GM12878 (cell line): ENCODE results near the gene NPB. TPM values are rescaled to one million over a fixed set of nuclear protein-coding genes. Genes with fewer than 3 reads are reported as not detected.
A peak's percentile ranks its signal among the peaks of the same experiment; 100 is the strongest.

Source experiments
- ATF3 ChIP-seq: IDR thresholded peaks from 2 replicates; pipeline ENCODE4 v1.6.1; 2011; ENCODE audit warnings: low read depth, mild to moderate bottlenecking, low read length, moderate library complexity, borderline replicate concordance; ENCODE audit errors: extremely low read depth
- BCL11A ChIP-seq: IDR thresholded peaks from 2 replicates; pipeline ENCODE4 v1.6.1; 2011; ENCODE audit warnings: low read depth, low read length
- GABPA ChIP-seq: IDR thresholded peaks from 2 replicates; pipeline ENCODE4 v1.6.1; 2014; ENCODE audit warnings: antibody characterized with exemption, low read depth, mild to moderate bottlenecking, inconsistent platforms
- IKZF2 ChIP-seq, 2 experiments: fragments of 450-650 bp; IDR thresholded peaks; 2 replicates each; pipeline ENCODE4 v1.6.1; 2017; ENCODE audit warnings: mild to moderate bottlenecking in 2 of 2, moderate library complexity in 2 of 2
- IRF3 ChIP-seq: fragments of 450-650 bp; IDR thresholded peaks from 2 replicates; pipeline ENCODE4 v1.6.1; 2014; ENCODE audit warnings: mild to moderate bottlenecking
- JUND ChIP-seq: IDR thresholded peaks from 2 replicates; pipeline ENCODE4 v1.6.1; 2012; ENCODE audit warnings: low read depth, mild to moderate bottlenecking, low read length, improper control_type of control experiment, moderate library complexity
- KLF5 ChIP-seq: fragments of 450-650 bp; IDR thresholded peaks from 2 replicates; pipeline ENCODE4 v1.6.1; 2014; ENCODE audit warnings: mild to moderate bottlenecking; ENCODE audit not compliant: partially characterized antibody
- MTA2 ChIP-seq: fragments of 450-650 bp; IDR thresholded peaks from 2 replicates; pipeline ENCODE4 v1.6.1; 2016; ENCODE audit warnings: low read depth, mild to moderate bottlenecking, moderate library complexity
- MXI1 ChIP-seq: fragments of 150-350 bp; IDR thresholded peaks from 2 replicates; pipeline ENCODE4 v1.6.1; 2011; ENCODE audit warnings: low read depth, mild to moderate bottlenecking, inconsistent platforms, low read length, improper control_type of control experiment
- RUNX3 ChIP-seq: IDR thresholded peaks from 2 replicates; pipeline ENCODE4 v1.6.1; 2012; ENCODE audit warnings: low read length, inconsistent platforms
- SIX5 ChIP-seq: IDR thresholded peaks from 2 replicates; pipeline ENCODE4 v1.6.1; 2011; ENCODE audit warnings: mild to moderate bottlenecking, low read depth, low read length, moderate library complexity; ENCODE audit not compliant: severe bottlenecking
- SMAD5 ChIP-seq: IDR thresholded peaks from 2 replicates; pipeline ENCODE4 v1.6.1; 2016; ENCODE audit warnings: antibody characterized with exemption, low read depth
- SPI1 ChIP-seq: IDR thresholded peaks from 2 replicates; pipeline ENCODE4 v1.6.1; 2011; ENCODE audit warnings: low read depth, mild to moderate bottlenecking, low read length, moderate library complexity, borderline replicate concordance; ENCODE audit not compliant: insufficient read depth
- SRF ChIP-seq, 2 experiments: IDR thresholded peaks; 2 replicates each; pipeline ENCODE4 v1.6.1; 2011; ENCODE audit warnings: low read depth in 2 of 2, low read length in 2 of 2, mild to moderate bottlenecking in 1 of 2, moderate library complexity in 1 of 2
- TARDBP ChIP-seq: IDR thresholded peaks from 2 replicates; pipeline ENCODE4 v1.6.1; 2016; ENCODE audit warnings: borderline replicate concordance
- TBL1XR1 ChIP-seq: IDR thresholded peaks from 2 replicates; pipeline ENCODE4 v1.6.1; 2012; ENCODE audit warnings: low read depth, low read length, improper control_type of control experiment
- TCF7 ChIP-seq: IDR thresholded peaks from 2 replicates; pipeline ENCODE4 v1.6.1; 2014; ENCODE audit warnings: antibody characterized with exemption, borderline replicate concordance
- USF1 ChIP-seq: IDR thresholded peaks from 2 replicates; pipeline ENCODE4 v1.6.1; 2011; ENCODE audit warnings: borderline replicate concordance, low read depth, mild to moderate bottlenecking, moderate library complexity, mixed read lengths, low read length; ENCODE audit not compliant: insufficient read depth; ENCODE audit errors: extremely low read length
- WRNIP1 ChIP-seq: IDR thresholded peaks from 2 replicates; pipeline ENCODE4 v1.6.1; 2011; ENCODE audit warnings: low read depth, low read length, improper control_type of control experiment, borderline replicate concordance
- ZBTB4 ChIP-seq: fragments of 450-650 bp; formaldehyde crosslinking; IDR thresholded peaks from 2 replicates; pipeline ENCODE4 v1.4.0; 2022; ENCODE audit warnings: mild to moderate bottlenecking, moderate library complexity
- ZNF207 ChIP-seq: fragments of 450-650 bp; IDR thresholded peaks from 2 replicates; pipeline ENCODE4 v1.6.1; 2014; ENCODE audit warnings: antibody characterized with exemption, mild to moderate bottlenecking, borderline replicate concordance
- ZNF384 ChIP-seq: IDR thresholded peaks from 2 replicates; pipeline ENCODE4 v1.6.1; 2012; ENCODE audit warnings: low read depth, mild to moderate bottlenecking, low read length, improper control_type of control experiment, borderline replicate concordance
- ZSCAN29 ChIP-seq: fragments of 450-650 bp; IDR thresholded peaks from 2 replicates; pipeline ENCODE4 v1.6.1; 2017; ENCODE audit warnings: mild to moderate bottlenecking, moderate library complexity
- polyA plus RNA-seq, 11 experiments: library from polyadenylated mRNA; depleted of rRNA in 4 of 11; unstranded in 6 of 11; stranded (reverse) in 5 of 11; fragments of >200 nt; fragmentation: Nextera tagmentation in 4 of 11; fragmentation: Illumina TruSeq in 1 of 11; extraction: Ambion mirVana in 4 of 11; extraction: Trizol in 1 of 11; gene quantifications; 1 replicate in 1 of 11; 2 replicates in 10 of 11; pipeline versions ENCODE4 v1.2.1 to v1.2.3, GENCODE V29; 2011 to 2016; ENCODE audit warnings: inconsistent platforms in 2 of 11, missing spikeins in 2 of 11, low read depth in 1 of 11
- total RNA-seq, 4 experiments: library from RNA; depleted of rRNA in 3 of 4; stranded (reverse); fragments of >200 nt in 3 of 4; fragmentation: Illumina TruSeq in 1 of 4; extraction: Trizol in 1 of 4; gene quantifications; 2 replicates each; pipeline versions ENCODE4 v1.2.1 to v1.2.3, GENCODE V29; 2013 to 2021

Gene NPB
- total and polyA plus RNA-seq, 10 of the 15 experiments (the other 5 are each of a cell fraction or from before 2014, with no cell fraction given): 0.03 to 0.40 (median 0.15) TPM; not detected in 2

- TF ChIP-seq ATF3: peak; percentile 86
- TF ChIP-seq KLF5: peak; percentile 9
- TF ChIP-seq TCF7: no peak
- TF ChIP-seq MTA2: no peak
- TF ChIP-seq ZBTB4: peak; percentile 78; the same call in 1 of the 2 replicates
- no peak for TF ChIP-seq BCL11A
- TF ChIP-seq TARDBP: peak; percentile 97
- peak; percentile 71 to 72 for TF ChIP-seq IKZF2 (IDR thresholded peaks at IDR 0.05)
- peak; percentile 79 for TF ChIP-seq MXI1
- no peak for TF ChIP-seq USF1
- no peak for TF ChIP-seq SPI1
- TF ChIP-seq IRF3: peak; percentile 99
- TF ChIP-seq SRF (IDR thresholded peaks at IDR 0.05; ENCODE audit: low read depth in 2 of 2, low read length in 2 of 2): no peak
- TF ChIP-seq ZNF384: no peak
- TF ChIP-seq RUNX3: peak; percentile 40
- no peak for TF ChIP-seq TBL1XR1
- peak; percentile 94 for TF ChIP-seq GABPA
- no peak for TF ChIP-seq WRNIP1
- TF ChIP-seq SMAD5: peak; percentile 70; the same call in 1 of the 2 replicates
- TF ChIP-seq JUND: peak; percentile 81; the same call in 1 of the 2 replicates
- no peak for TF ChIP-seq ZSCAN29
- peak; percentile 29 for TF ChIP-seq SIX5
- no peak; the same call in 1 of the 2 replicates for TF ChIP-seq ZNF207
Observed at GRCh38 chr17:81860756-81861568, 41.1 kb upstream of the NPB start (continued).
